ENCODE results near the gene ZBP1. TPM values are rescaled to one million over a fixed set of nuclear protein-coding genes. Genes with fewer than 3 reads are reported as not detected.

ZBP1 gene
- total and polyA plus RNA-seq, 10 of the 15 experiments (the other 5 are each of a cell fraction or from before 2014, with no cell fraction given): 0.93 to 10.6 (median 4.8) TPM

- TF ChIP-seq SPI1 (IDR thresholded peaks at IDR 0.05; ENCODE audit: borderline replicate concordance, insufficient read depth, low read depth, low read length) (no peak), CREB1 (IDR thresholded peaks at IDR 0.05; ENCODE audit: low read depth) (no peak)
- TF ChIP-seq, protein P1, sequence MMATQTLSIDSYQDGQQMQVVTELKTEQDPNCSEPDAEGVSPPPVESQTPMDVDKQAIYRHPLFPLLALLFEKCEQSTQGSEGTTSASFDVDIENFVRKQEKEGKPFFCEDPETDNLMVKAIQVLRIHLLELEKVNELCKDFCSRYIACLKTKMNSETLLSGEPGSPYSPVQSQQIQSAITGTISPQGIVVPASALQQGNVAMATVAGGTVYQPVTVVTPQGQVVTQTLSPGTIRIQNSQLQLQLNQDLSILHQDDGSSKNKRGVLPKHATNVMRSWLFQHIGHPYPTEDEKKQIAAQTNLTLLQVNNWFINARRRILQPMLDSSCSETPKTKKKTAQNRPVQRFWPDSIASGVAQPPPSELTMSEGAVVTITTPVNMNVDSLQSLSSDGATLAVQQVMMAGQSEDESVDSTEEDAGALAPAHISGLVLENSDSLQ (IDR thresholded peaks at IDR 0.05): no peak
These were observed 5.8 kb upstream of the ZBP1 start (continued) for GRCh38 chr20:57625978-57626377.

- no peaks in the 10 kb centered on the region for H4K20me1 ChIP-seq (ENCODE audit: control insufficient read depth, insufficient read depth)
- H3K79me2 ChIP-seq (ENCODE audit: control insufficient read depth, insufficient read depth, low read length): no peaks in the 10 kb centered on the region
- ChIA-PET RAD21 (ENCODE audit: unreplicated experiment) (no interaction called here), SMC1A (ENCODE audit: uncharacterized antibody, unreplicated experiment) (no interaction called here), POLR2A (no interaction called here), CTCF (no interaction called here)
- DNase-seq (ENCODE audit: low read depth, low spot score) (no peak), FAIRE-seq (no peak), ATAC-seq (no peak)
- intact Hi-C loops (cut with micrococcal nuclease; ENCODE audit: unreplicated experiment): no loop called here
- 48% methylated on average over 7 of the region's 7 CpGs for WGBS (ENCODE audit: insufficient coverage, insufficient replicate concordance, low lambda C conversion rate, missing lambda C conversion rate)
- H3K4me1 ChIP-seq (ENCODE audit: control insufficient read depth, insufficient read depth, low read length): peaks cover 15% of the 10 kb centered on the region
- in situ Hi-C loops (cut with MboI): no loop called here
- peaks cover 0 to 4% of the 10 kb centered on the region in 2 experiments; a peak in 1 of 4 replicates for H3K27me3 ChIP-seq (replicated peaks in 1 of 2; ENCODE audit: control insufficient read depth in 2 of 2, insufficient read depth in 2 of 2, low read length in 1 of 2)
- BruUV-seq (replicated peaks): no TSS peak
- H3K9ac ChIP-seq (ENCODE audit: control insufficient read depth, insufficient read depth, low read length): no peak overlapping the region
- no peak overlapping the region for H3K4me2 ChIP-seq (ENCODE audit: control insufficient read depth, insufficient read depth)
- peaks cover 2% of the 10 kb centered on the region; the same call in 1 of the 3 replicates for H3K9me3 ChIP-seq (replicated peaks; ENCODE audit: control insufficient read depth, insufficient read depth, low read length)
- H2AFZ ChIP-seq (ENCODE audit: control insufficient read depth, low read depth, low read length): no peak overlapping the region
- no peaks in the 10 kb centered on the region for H3K36me3 ChIP-seq (ENCODE audit: control insufficient read depth in 2 of 2, insufficient read depth in 2 of 2, low read length in 1 of 2)
- H3K27ac ChIP-seq (ENCODE audit: control insufficient read depth, insufficient read depth): no peak overlapping the region
- no peak overlapping the region for H3K4me3 ChIP-seq
- TF ChIP-seq SIX5 (IDR thresholded peaks at IDR 0.05; ENCODE audit: low read depth, low read length, severe bottlenecking) (no peak), SIN3A (IDR thresholded peaks at IDR 0.05; ENCODE audit: low read depth, low read length) (no peak), ASH2L (IDR thresholded peaks at IDR 0.05; ENCODE audit: borderline replicate concordance, low read depth) (no peak), ZNF622 (IDR thresholded peaks at IDR 0.05) (no peak), SUZ12 (IDR thresholded peaks at IDR 0.05; ENCODE audit: unreplicated experiment) (no peak), GATAD2B (conservative IDR thresholded peaks at IDR 0.05; ENCODE audit: low read depth) (no peak), ZBTB40 (IDR thresholded peaks at IDR 0.05; ENCODE audit: borderline replicate concordance) (no peak), FOS (IDR thresholded peaks at IDR 0.05; ENCODE audit: borderline replicate concordance, extremely low read depth, insufficient read length) (no peak), MEF2A (IDR thresholded peaks at IDR 0.05; ENCODE audit: insufficient read depth, low read depth, low read length) (no peak), IKZF2 (IDR thresholded peaks at IDR 0.05) (no peak), CREM (IDR thresholded peaks at IDR 0.05; ENCODE audit: low read depth) (no peak)
- TF ChIP-seq, protein P2, sequence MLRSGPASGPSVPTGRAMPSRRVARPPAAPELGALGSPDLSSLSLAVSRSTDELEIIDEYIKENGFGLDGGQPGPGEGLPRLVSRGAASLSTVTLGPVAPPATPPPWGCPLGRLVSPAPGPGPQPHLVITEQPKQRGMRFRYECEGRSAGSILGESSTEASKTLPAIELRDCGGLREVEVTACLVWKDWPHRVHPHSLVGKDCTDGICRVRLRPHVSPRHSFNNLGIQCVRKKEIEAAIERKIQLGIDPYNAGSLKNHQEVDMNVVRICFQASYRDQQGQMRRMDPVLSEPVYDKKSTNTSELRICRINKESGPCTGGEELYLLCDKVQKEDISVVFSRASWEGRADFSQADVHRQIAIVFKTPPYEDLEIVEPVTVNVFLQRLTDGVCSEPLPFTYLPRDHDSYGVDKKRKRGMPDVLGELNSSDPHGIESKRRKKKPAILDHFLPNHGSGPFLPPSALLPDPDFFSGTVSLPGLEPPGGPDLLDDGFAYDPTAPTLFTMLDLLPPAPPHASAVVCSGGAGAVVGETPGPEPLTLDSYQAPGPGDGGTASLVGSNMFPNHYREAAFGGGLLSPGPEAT (IDR thresholded peaks at IDR 0.05; ENCODE audit: low read depth): no peak
These were observed 5.1 kb upstream of the ZBP1 start for GRCh38 chr20:57625181-57625958.
